22Rv1 (cell line): ENCODE measurements around the gene TFCP2L1.

Experiments
- ZFX ChIP-seq: fragments of 450-650 bp; IDR thresholded peaks from 2 replicates; pipeline ENCODE4 v1.6.1; 2017; ENCODE audit warnings: antibody characterized with exemption, borderline replicate concordance
- TF ChIP-seq, protein P1 (sequence below): fragments of 450-650 bp; IDR thresholded peaks from 2 replicates; pipeline ENCODE4 v1.5.1; 2017; ENCODE audit warnings: mild to moderate bottlenecking

DNA sequence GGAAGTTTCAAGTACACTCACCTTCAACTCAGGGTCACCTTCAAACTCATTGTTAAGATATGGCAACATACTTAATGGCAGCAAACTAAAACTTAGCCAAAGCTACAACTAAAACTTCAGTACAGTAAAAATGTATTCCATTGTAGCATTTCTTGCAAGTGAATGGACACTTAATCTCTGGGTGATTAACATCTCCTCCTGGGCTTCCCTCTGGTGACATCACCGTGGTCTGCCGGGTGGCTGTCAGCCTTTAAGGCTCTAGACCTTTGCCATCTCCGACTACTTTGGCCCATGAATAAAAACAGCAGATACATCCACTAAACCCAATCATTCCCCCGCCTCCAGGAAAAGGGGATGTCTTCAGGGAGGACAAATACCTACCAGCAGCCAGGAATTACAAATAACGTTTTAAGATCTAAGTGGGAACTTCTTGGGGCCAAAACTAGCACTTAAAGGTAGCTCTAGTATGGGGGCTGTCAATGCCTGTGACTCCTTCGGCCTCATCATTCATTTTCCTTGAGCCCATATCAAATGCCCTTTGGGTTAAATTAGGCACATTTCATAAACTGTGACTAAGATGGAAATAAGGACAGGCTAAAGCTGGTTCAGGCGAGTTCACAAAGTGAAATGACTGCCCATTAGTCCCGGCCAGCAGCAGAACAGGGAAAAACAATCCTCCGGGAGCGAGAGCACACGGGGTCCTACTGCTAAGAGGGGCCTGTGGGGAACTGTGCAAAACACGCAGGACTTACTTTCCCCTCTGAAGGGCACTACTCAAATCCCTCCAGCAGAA lies 1.1 kb downstream of the TFCP2L1 start:
- TF ChIP-seq, protein P1, sequence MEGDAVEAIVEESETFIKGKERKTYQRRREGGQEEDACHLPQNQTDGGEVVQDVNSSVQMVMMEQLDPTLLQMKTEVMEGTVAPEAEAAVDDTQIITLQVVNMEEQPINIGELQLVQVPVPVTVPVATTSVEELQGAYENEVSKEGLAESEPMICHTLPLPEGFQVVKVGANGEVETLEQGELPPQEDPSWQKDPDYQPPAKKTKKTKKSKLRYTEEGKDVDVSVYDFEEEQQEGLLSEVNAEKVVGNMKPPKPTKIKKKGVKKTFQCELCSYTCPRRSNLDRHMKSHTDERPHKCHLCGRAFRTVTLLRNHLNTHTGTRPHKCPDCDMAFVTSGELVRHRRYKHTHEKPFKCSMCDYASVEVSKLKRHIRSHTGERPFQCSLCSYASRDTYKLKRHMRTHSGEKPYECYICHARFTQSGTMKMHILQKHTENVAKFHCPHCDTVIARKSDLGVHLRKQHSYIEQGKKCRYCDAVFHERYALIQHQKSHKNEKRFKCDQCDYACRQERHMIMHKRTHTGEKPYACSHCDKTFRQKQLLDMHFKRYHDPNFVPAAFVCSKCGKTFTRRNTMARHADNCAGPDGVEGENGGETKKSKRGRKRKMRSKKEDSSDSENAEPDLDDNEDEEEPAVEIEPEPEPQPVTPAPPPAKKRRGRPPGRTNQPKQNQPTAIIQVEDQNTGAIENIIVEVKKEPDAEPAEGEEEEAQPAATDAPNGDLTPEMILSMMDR, result no peak
- no peak for TF ChIP-seq ZFX
